Measurements from ENCODE around the gene SLC9A7. TPM values are rescaled to one million over a fixed set of nuclear protein-coding genes. Genes with fewer than 3 reads are reported as not detected.

SLC9A7 gene
- total and polyA plus RNA-seq, 8 donors: 2.2 to 16.0 (median 6.3) TPM

DNA sequence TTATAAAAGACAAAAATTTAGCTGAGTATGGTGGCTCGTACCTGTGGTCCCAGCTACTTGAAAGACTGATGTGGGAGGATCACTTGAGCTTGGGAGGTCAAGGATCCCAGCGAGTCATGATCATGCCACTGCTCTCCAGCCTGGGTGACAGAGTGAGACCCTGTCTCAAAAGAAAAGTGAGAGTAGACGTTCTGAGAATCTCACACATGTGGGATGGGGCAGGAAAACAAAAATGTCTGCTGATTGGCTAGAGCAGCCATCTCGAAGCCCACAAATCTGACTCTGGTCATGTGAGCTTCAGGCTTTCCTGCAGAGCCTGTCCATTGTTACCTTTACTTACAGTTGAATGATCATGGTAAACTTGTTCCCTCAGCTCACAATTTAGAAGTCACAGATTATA is 23.1 kb upstream of the SLC9A7 start:
- H3K36me3 ChIP-seq: no peaks in the 10 kb centered on the region
- TF ChIP-seq, protein P1, sequence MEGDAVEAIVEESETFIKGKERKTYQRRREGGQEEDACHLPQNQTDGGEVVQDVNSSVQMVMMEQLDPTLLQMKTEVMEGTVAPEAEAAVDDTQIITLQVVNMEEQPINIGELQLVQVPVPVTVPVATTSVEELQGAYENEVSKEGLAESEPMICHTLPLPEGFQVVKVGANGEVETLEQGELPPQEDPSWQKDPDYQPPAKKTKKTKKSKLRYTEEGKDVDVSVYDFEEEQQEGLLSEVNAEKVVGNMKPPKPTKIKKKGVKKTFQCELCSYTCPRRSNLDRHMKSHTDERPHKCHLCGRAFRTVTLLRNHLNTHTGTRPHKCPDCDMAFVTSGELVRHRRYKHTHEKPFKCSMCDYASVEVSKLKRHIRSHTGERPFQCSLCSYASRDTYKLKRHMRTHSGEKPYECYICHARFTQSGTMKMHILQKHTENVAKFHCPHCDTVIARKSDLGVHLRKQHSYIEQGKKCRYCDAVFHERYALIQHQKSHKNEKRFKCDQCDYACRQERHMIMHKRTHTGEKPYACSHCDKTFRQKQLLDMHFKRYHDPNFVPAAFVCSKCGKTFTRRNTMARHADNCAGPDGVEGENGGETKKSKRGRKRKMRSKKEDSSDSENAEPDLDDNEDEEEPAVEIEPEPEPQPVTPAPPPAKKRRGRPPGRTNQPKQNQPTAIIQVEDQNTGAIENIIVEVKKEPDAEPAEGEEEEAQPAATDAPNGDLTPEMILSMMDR (IDR thresholded peaks at IDR 0.05): no peak
- H3K4me1 ChIP-seq: no peaks in the 10 kb centered on the region
- H3K4me3 ChIP-seq: no peak overlapping the region
- intact Hi-C loops (cut with DNase I): no loop called here
- no peak overlapping the region for H3K27ac ChIP-seq
- FAIRE-seq: no peak
- no peak for DNase-seq
- no peak for ATAC-seq
- WGBS, 2 donors: 49 to 77% methylated on average over 4 of the region's 4 CpGs
- H3K9me3 ChIP-seq: no peaks in the 10 kb centered on the region
- H3K27me3 ChIP-seq: no peaks in the 10 kb centered on the region

DNA sequence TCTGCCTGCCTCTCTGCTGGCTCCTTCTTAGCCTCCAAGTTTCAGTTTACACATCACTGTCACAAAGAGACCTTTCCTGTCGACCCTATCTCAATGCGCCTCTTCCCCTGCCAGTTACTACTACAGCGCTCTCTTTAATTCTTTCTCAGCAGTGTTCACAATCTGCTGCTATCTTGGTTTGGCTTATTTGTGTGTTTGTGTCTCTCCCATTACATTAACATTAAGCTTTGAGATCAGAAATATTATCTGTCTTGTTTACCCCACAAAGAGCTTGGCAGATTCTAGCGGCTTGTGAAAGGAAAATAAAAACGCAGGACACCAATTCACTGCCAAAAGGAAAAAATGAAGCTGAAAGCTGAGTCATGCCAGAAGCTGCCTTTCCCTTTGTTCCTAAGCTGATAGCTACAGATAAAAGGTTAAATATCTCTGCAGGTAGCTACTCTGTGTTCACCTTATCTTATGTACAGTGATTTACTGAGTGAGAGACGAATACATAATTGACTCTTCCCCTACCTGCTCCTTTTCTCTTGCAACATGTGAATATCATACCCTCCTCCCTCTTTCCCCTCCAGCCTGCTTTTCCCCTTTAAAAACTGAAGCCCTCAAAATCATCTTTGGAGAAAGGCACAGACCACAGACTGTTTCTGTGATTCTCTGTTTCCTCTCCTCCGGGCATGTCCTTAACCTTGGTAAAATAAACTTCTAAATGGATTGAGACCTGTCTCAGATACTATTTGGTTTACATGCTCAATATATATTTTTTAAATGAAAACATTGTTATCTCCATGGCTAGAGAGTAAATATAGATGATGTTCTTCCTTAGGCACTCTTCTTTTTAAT is 19.3 kb upstream of the SLC9A7 start:
- TF ChIP-seq, protein P1 (IDR thresholded peaks at IDR 0.05): no peak
- no peaks in the 10 kb centered on the region for H3K27me3 ChIP-seq
- DNase-seq (no peak), FAIRE-seq (no peak), ATAC-seq (peak in 3 of 4 donors; percentile 25 to 60 (median 42))
- H3K9me3 ChIP-seq: no peaks in the 10 kb centered on the region
- WGBS, 2 donors: 8 to 37% methylated on average over 7 of the region's 7 CpGs
- no peaks in the 10 kb centered on the region for H3K36me3 ChIP-seq
- H3K4me1 ChIP-seq: no peaks in the 10 kb centered on the region
- intact Hi-C loops (cut with DNase I): no loop called here
- peak overlapping the region in 1 of 4 donors; percentile 17 for H3K27ac ChIP-seq
- no peak overlapping the region for H3K4me3 ChIP-seq

DNA sequence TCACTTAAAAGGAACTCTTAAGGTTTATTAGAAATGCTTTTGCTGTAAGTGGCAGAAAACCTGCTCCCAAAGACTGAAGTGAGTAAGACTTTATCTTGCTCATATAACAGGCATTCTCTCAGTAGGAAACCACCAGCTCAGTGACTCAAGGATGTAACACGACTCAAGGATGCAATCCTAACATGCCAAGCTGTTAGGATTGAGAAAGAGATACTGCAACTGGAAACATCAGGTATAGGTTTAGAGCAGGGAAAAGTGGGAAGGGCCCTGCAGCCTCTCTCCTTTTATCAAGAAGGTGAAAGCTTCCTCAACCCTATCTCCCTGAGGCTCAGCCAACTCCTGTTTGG is 11.9 kb upstream of the SLC9A7 start:
- H3K9me3 ChIP-seq: no peaks in the 10 kb centered on the region
- no peaks in the 10 kb centered on the region for H3K4me1 ChIP-seq
- WGBS, 2 donors: 46 to 68% methylated on average over 1 of the region's 1 CpG
- H3K4me3 ChIP-seq: no peak overlapping the region
- H3K27ac ChIP-seq: no peak overlapping the region
- no peaks in the 10 kb centered on the region for H3K36me3 ChIP-seq
- intact Hi-C loops (cut with DNase I): no loop called here
- DNase-seq (no peak), FAIRE-seq (no peak), ATAC-seq (no peak)
- peaks cover 0 to 14% (median 0%) of the 10 kb centered on the region in 4 donors for H3K27me3 ChIP-seq
- TF ChIP-seq, protein P1 (IDR thresholded peaks at IDR 0.05): no peak

DNA sequence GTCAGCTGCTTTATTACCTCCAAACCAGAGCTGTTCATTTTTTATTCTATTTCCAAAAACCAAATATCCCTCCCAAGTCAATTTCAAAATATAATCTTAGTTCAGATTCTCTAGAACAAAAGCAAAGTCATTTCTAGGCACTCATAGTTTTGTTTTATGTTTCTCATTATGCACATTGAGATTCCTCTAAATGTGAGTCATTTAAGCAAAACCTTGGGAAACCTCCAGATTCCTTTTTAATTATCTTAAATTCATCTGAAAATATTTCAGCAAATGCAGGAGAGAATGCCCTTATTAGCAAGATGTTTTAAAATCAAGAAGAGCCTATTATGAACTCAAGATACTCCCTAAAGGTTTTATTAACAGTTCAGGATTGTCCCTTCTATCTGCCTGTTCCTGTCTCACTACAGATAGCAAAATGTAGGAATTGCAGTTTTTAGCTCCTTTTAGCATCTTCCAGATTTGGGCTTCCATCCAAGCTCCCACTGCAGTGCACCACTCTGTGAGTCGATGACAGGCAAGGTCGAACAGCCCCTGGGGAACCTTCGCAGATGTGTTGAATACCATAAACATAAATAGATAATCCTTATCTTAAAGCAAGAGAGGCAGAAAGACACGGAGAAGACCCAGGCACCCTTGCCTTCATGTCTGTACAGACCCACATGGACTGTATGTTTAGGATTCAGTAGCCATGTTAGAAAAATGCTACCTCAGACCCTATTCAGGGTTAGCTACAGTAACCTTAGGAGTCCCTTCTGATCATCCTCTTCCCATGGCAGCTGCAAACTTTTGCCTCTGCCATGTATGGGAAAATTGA is 11.3 kb upstream of the SLC9A7 start:
- FAIRE-seq (no peak), ATAC-seq (no peak), DNase-seq (no peak)
- Histone ChIP-seq H3K4me1 (no peaks in the 10 kb centered on the region), H3K27me3 (peaks cover 0 to 15% (median 0%) of the 10 kb centered on the region in 4 donors), H3K9me3 (no peaks in the 10 kb centered on the region), H3K36me3 (no peaks in the 10 kb centered on the region), H3K4me3 (no peak overlapping the region), H3K27ac (no peak overlapping the region)
- intact Hi-C loops (cut with DNase I): no loop called here
- 32 to 39% methylated on average over 4 of the region's 4 CpGs for WGBS, 2 donors
- TF ChIP-seq, protein P1 (IDR thresholded peaks at IDR 0.05): no peak

Measured in pancreas (tissue), 10 donors.